ENCODE data around the gene ADCY3.

DNA sequence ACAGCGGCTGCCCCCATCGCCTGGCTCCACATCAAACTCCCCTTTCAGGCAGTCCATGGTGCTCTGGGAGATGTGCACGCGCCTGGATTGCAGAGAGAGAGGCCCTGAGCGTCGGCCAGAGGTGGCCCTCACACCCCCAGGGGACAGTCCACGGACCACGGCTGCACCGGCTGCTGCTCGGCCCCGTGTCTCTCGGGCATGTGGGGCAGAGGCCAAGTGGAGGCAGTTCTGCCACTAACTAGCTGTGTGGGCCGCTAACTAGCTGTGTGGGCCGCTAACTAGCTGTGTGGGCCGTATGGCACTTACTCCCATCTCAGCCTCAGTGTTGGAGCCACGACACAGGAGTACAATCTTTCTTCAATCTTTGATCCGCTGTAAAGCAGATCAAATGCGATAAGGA is 81.5 kb downstream of the ADCY3 start:
- no peak for TF ChIP-seq EZH2 (IDR thresholded peaks at IDR 0.05; ENCODE audit: borderline replicate concordance, low read depth, low read length, severe bottlenecking)
- TF ChIP-seq, protein P1, sequence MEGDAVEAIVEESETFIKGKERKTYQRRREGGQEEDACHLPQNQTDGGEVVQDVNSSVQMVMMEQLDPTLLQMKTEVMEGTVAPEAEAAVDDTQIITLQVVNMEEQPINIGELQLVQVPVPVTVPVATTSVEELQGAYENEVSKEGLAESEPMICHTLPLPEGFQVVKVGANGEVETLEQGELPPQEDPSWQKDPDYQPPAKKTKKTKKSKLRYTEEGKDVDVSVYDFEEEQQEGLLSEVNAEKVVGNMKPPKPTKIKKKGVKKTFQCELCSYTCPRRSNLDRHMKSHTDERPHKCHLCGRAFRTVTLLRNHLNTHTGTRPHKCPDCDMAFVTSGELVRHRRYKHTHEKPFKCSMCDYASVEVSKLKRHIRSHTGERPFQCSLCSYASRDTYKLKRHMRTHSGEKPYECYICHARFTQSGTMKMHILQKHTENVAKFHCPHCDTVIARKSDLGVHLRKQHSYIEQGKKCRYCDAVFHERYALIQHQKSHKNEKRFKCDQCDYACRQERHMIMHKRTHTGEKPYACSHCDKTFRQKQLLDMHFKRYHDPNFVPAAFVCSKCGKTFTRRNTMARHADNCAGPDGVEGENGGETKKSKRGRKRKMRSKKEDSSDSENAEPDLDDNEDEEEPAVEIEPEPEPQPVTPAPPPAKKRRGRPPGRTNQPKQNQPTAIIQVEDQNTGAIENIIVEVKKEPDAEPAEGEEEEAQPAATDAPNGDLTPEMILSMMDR (IDR thresholded peaks at IDR 0.05; ENCODE audit: borderline replicate concordance, extremely low read depth, low read length, poor library complexity, severe bottlenecking), result no peak

Measured in DND-41 (cell line).